Hepatocyte (in vitro differentiated cells): ENCODE results near the gene RXFP4. TPM values are rescaled to one million over a fixed set of nuclear protein-coding genes. Genes with fewer than 3 reads are reported as not detected.
A peak's percentile ranks its signal among the peaks of the same experiment; 100 is the strongest.

Experiments used
- DNase-seq: peaks from one replicate; pipeline ENCODE4 v3.0.0-alpha.2; 2016; ENCODE audit warnings: low spot score
- H2AFZ ChIP-seq: fragments of 200-600 bp; sonication (generic); 2 replicates; pipeline ENCODE4 v1.6.0; 2016; ENCODE audit warnings: antibody characterized with exemption, mild to moderate bottlenecking
- H3K27ac ChIP-seq: fragments of 200-600 bp; sonication (generic); 2 replicates; pipeline ENCODE4 v1.5.1; 2016; ENCODE audit warnings: mild to moderate bottlenecking
- H3K27me3 ChIP-seq: fragments of 200-600 bp; sonication (generic); 2 replicates; pipeline ENCODE4 v1.6.1; 2016
- H3K36me3 ChIP-seq: fragments of 200-600 bp; sonication (generic); replicated peaks from 2 replicates; pipeline ENCODE4 v1.5.1; 2016; ENCODE audit warnings: low read depth; ENCODE audit not compliant: insufficient read depth
- H3K4me1 ChIP-seq: fragments of 200-600 bp; sonication (generic); 2 replicates; pipeline ENCODE4 v1.5.1; 2016; ENCODE audit warnings: mild to moderate bottlenecking, moderate library complexity; ENCODE audit not compliant: insufficient read depth
- H3K4me2 ChIP-seq: fragments of 200-600 bp; sonication (generic); 2 replicates; pipeline ENCODE4 v1.6.0; 2016
- H3K4me3 ChIP-seq: fragments of 200-600 bp; sonication (generic); 2 replicates; pipeline ENCODE4 v1.5.1; 2016; ENCODE audit warnings: mild to moderate bottlenecking
- H3K79me2 ChIP-seq: fragments of 200-600 bp; sonication (generic); 2 replicates; pipeline ENCODE4 v1.6.0; 2017; ENCODE audit warnings: mild to moderate bottlenecking
- H3K9me2 ChIP-seq: fragments of 200-600 bp; sonication (generic); replicated peaks from 2 replicates; pipeline ENCODE4 v1.6.0; 2017; ENCODE audit warnings: mild to moderate bottlenecking; ENCODE audit not compliant: insufficient read depth
- H3K9me3 ChIP-seq: fragments of 200-600 bp; sonication (generic); 2 replicates; pipeline ENCODE4 v1.5.1; 2016; ENCODE audit warnings: low read depth, mild to moderate bottlenecking
- H4K20me1 ChIP-seq: fragments of 200-600 bp; sonication (generic); 2 replicates; pipeline ENCODE4 v1.6.0; 2016; ENCODE audit warnings: mild to moderate bottlenecking; ENCODE audit not compliant: insufficient read depth, poor library complexity, severe bottlenecking
- CTCF ChIP-seq: fragments of 200-600 bp; sonication (generic); IDR thresholded peaks from 2 replicates; pipeline ENCODE4 v1.5.1; 2016; ENCODE audit warnings: antibody characterized with exemption, mild to moderate bottlenecking; ENCODE audit not compliant: poor library complexity
- EZH2 ChIP-seq: fragments of 200-600 bp; sonication (generic); IDR thresholded peaks from 2 replicates; pipeline ENCODE4 v1.6.1; 2016; ENCODE audit warnings: antibody characterized with exemption, mild to moderate bottlenecking, borderline replicate concordance
- EZH2phosphoT487 ChIP-seq: fragments of 200-600 bp; sonication (generic); IDR thresholded peaks from one replicate; pipeline ENCODE4 v1.6.1; 2018; ENCODE audit warnings: antibody characterized with exemption, mild to moderate bottlenecking, low read depth, moderate library complexity; ENCODE audit not compliant: unreplicated experiment, severe bottlenecking
- WGBS: methylation state at CpG from one replicate; pipeline ENCODE4 v1.1.6; 2016; ENCODE audit warnings: low lambda C conversion rate; ENCODE audit errors: missing lambda C conversion rate; 5-methylcytosine and 5-hydroxymethylcytosine counted together
- microRNA-seq: library from miRNA; unstranded; fragments of <30 nt; microRNA quantifications from one replicate; pipeline ENCODE4, GENCODE V29; 2017
- polyA plus RNA-seq: library from polyadenylated mRNA; unstranded; fragments of >200 nt; fragmentation: Nextera tagmentation; extraction: Ambion mirVana; gene quantifications from 2 replicates; pipeline ENCODE4 v1.2.1, GENCODE V29; 2016
- small RNA-seq: library from RNA; depleted of rRNA; stranded (forward); fragments of <200 nt; gene quantifications from one replicate; pipeline ENCODE3, GENCODE V24; 2014
- total RNA-seq: library from RNA; depleted of rRNA; stranded (reverse); fragments of >200 nt; gene quantifications from 2 replicates; pipeline ENCODE4 v1.2.3, GENCODE V29; 2014

The RXFP4 gene
- total and polyA plus RNA-seq, 2 experiments from 2014 or later, result 0.83 TPM; not detected in 1

- Histone ChIP-seq H3K27me3 (no peaks in the 10 kb centered on the region), H3K36me3 (no peaks in the 10 kb centered on the region), H3K79me2 (no peaks in the 10 kb centered on the region), H3K4me1 (peaks cover 1% of the 10 kb centered on the region), H2AFZ (peak overlapping the region; percentile 67), H3K4me2 (peak overlapping the region; percentile 68), H3K4me3 (no peak overlapping the region), H3K9me3 (no peaks in the 10 kb centered on the region), H3K9me2 (no peaks in the 10 kb centered on the region), H4K20me1 (no peaks in the 10 kb centered on the region), H3K27ac (no peak overlapping the region)
- TF ChIP-seq EZH2phosphoT487, result no peak
- no peak for TF ChIP-seq EZH2
- TF ChIP-seq CTCF, result peak; percentile 93
- WGBS, result 57% methylated on average over 9 of the region's 9 CpGs
- DNase-seq, result peak; percentile 75
Observed at GRCh38 chr1:155989242-155990004, 48.0 kb downstream of the RXFP4 start.

GRCh38 chr1:155990005-155990739, 48.7 kb downstream of the RXFP4 start:
- Histone ChIP-seq H3K9me2 (no peaks in the 10 kb centered on the region), H3K4me2 (no peak overlapping the region), H3K4me3 (no peak overlapping the region), H3K27me3 (no peaks in the 10 kb centered on the region), H3K27ac (no peak overlapping the region), H4K20me1 (no peaks in the 10 kb centered on the region), H3K9me3 (no peaks in the 10 kb centered on the region), H2AFZ (no peak overlapping the region), H3K79me2 (no peaks in the 10 kb centered on the region), H3K36me3 (no peaks in the 10 kb centered on the region), H3K4me1 (no peaks in the 10 kb centered on the region)
- WGBS, result 96% methylated on average over 6 of the region's 6 CpGs
- no peak for DNase-seq
- TF ChIP-seq CTCF (no peak), EZH2phosphoT487 (no peak), EZH2 (no peak)

Small RNAs within 50 kb of the gene (microRNA-seq; reads per million reads assigned to microRNA genes)
- not detected for gene MIR6738

Small RNAs within 50 kb of the gene (small RNA-seq; reads per million reads assigned to genes)
- gene MIR6738, result not detected
- gene RF00015, result not detected
- gene SCARNA4, result not detected
- 40.3 reads per million, percentile 97 among the genes with 10 or more reads in this experiment for gene SNORA80E

Other genes starting within 250 kb of the RXFP4 start
- gene GON4L, start 84.4 kb upstream of the RXFP4 start, total RNA-seq, result 17.2 and 20.8 TPM in 2 replicates
- gene GON4L, start 84.4 kb upstream of the RXFP4 start, polyA plus RNA-seq, result 33.3 and 40.8 TPM in 2 replicates
- 1.3 and 2.0 TPM in 2 replicates for gene SYT11, start 82.1 kb upstream of the RXFP4 start, total RNA-seq
- 0.39 and 0.71 TPM in 2 replicates for gene SYT11, start 82.1 kb upstream of the RXFP4 start, polyA plus RNA-seq
- 23.8 and 33.5 TPM in 2 replicates for gene RIT1, start 30.3 kb upstream of the RXFP4 start, total RNA-seq
- 17.6 and 21.9 TPM in 2 replicates for gene RIT1, start 30.3 kb upstream of the RXFP4 start, polyA plus RNA-seq
- 33.2 and 40.3 TPM in 2 replicates for gene KHDC4, start 7.2 kb upstream of the RXFP4 start, total RNA-seq
- 15.7 and 28.0 TPM in 2 replicates for gene KHDC4, start 7.2 kb upstream of the RXFP4 start, polyA plus RNA-seq
- gene ARHGEF2, start 36.9 kb downstream of the RXFP4 start, total RNA-seq, result 36.5 and 46.9 TPM in 2 replicates
- 27.1 and 30.1 TPM in 2 replicates for gene ARHGEF2, start 36.9 kb downstream of the RXFP4 start, polyA plus RNA-seq
- 393 and 416 TPM in 2 replicates for gene SSR2, start 79.3 kb downstream of the RXFP4 start, total RNA-seq
- 326 and 360 TPM in 2 replicates for gene SSR2, start 79.3 kb downstream of the RXFP4 start, polyA plus RNA-seq
- gene UBQLN4, start 112.2 kb downstream of the RXFP4 start, total RNA-seq, result 35.3 and 37.8 TPM in 2 replicates
- gene UBQLN4, start 112.2 kb downstream of the RXFP4 start, polyA plus RNA-seq, result 29.5 and 35.5 TPM in 2 replicates
- 48.5 and 73.1 TPM in 2 replicates for gene LAMTOR2, start 113.1 kb downstream of the RXFP4 start, total RNA-seq
- gene LAMTOR2, start 113.1 kb downstream of the RXFP4 start, polyA plus RNA-seq, result 142 and 165 TPM in 2 replicates
- 71.1 and 77.9 TPM in 2 replicates for gene RAB25, start 119.5 kb downstream of the RXFP4 start, total RNA-seq
- 91.6 and 106 TPM in 2 replicates for gene RAB25, start 119.5 kb downstream of the RXFP4 start, polyA plus RNA-seq
- gene MEX3A, start 140.8 kb downstream of the RXFP4 start, total RNA-seq, result 11.0 and 12.0 TPM in 2 replicates
- 9.3 and 10.8 TPM in 2 replicates for gene MEX3A, start 140.8 kb downstream of the RXFP4 start, polyA plus RNA-seq
- 161 and 208 TPM in 2 replicates for gene LMNA, start 173.1 kb downstream of the RXFP4 start, total RNA-seq
- gene LMNA, start 173.1 kb downstream of the RXFP4 start, polyA plus RNA-seq, result 345 and 402 TPM in 2 replicates
- gene SEMA4A, start 211.9 kb downstream of the RXFP4 start, total RNA-seq, result 1.4 and 2.1 TPM in 2 replicates
- 1.3 and 2.6 TPM in 2 replicates for gene SEMA4A, start 211.9 kb downstream of the RXFP4 start, polyA plus RNA-seq